PC-9 (cell line): Measurements from ENCODE around the gene PARP15. TPM values are rescaled to one million over a fixed set of nuclear protein-coding genes. Genes with fewer than 3 reads are reported as not detected.

Experiments
- BruUV-seq: library from RNA; stranded (reverse); fragments of 400-500 nt; replicated peaks from 2 replicates; lab custom pipeline; 2021; lab: Mats Ljungman, UMichigan
- CTCF ChIA-PET: fragments of 300-600 bp; sonication (Branson Sonifier 250); formaldehyde crosslinking; loops from one replicate; lab custom pipeline; 2022; ENCODE audit warnings: antibody characterized with exemption; lab: Charles Lee
- POLR2A ChIA-PET: fragments of 300-600 bp; sonication (Branson Sonifier 250); formaldehyde crosslinking; loops from one replicate; lab custom pipeline; 2022; ENCODE audit warnings: antibody characterized with exemption; ENCODE audit not compliant: unreplicated experiment; lab: Charles Lee
- DNase-seq, 2 experiments: peaks; one replicate each; pipeline versions ENCODE4 v3.0.0 to v3.0.0-alpha.2; 2015 to 2022; ENCODE audit warnings: mixed read lengths in 1 of 2
- H2AFZ ChIP-seq: fragments of 200-600 bp; sonication (generic); 2 replicates; pipeline ENCODE4 v1.8.1; 2017; ENCODE audit warnings: antibody characterized with exemption
- H3F3A ChIP-seq: fragments of 200-600 bp; sonication (generic); 2 replicates; pipeline ENCODE4 v1.8.1; 2017; ENCODE audit warnings: antibody characterized with exemption, mild to moderate bottlenecking, low read depth; ENCODE audit not compliant: insufficient read depth
- H3K27ac ChIP-seq: fragments of 200-600 bp; sonication (generic); 2 replicates; pipeline ENCODE4 v1.6.1; 2016; ENCODE audit warnings: mixed run types
- H3K27me3 ChIP-seq: fragments of 200-600 bp; sonication (generic); 2 replicates; pipeline ENCODE4 v1.6.1; 2016; ENCODE audit warnings: low read depth, mixed run types; ENCODE audit not compliant: insufficient read depth
- H3K36me3 ChIP-seq: fragments of 200-600 bp; sonication (generic); 2 replicates; pipeline ENCODE4 v1.6.1; 2016; ENCODE audit warnings: low read depth, mixed run types
- H3K4me1 ChIP-seq: fragments of 200-600 bp; sonication (generic); replicated peaks from 2 replicates; pipeline ENCODE4 v1.6.1; 2016; ENCODE audit warnings: mixed run types; ENCODE audit not compliant: insufficient read depth
- H3K4me2 ChIP-seq: fragments of 200-600 bp; sonication (generic); 2 replicates; pipeline ENCODE4 v1.6.1; 2017; ENCODE audit warnings: mixed run types
- H3K4me3 ChIP-seq: fragments of 200-600 bp; sonication (generic); 2 replicates; pipeline ENCODE4 v1.6.1; 2016; ENCODE audit warnings: mixed run types
- H3K79me2 ChIP-seq: fragments of 200-600 bp; sonication (generic); 2 replicates; pipeline ENCODE4 v1.6.1; 2017; ENCODE audit warnings: low read depth, mixed run types
- H3K9me2 ChIP-seq: fragments of 200-600 bp; sonication (generic); 2 replicates; pipeline ENCODE4 v1.8.1; 2017; ENCODE audit warnings: mild to moderate bottlenecking; ENCODE audit not compliant: insufficient read depth
- H3K9me3 ChIP-seq: fragments of 200-600 bp; sonication (generic); 2 replicates; pipeline ENCODE4 v1.8.1; 2016; ENCODE audit warnings: low read depth; ENCODE audit not compliant: insufficient read depth
- H4K20me1 ChIP-seq: fragments of 200-600 bp; sonication (generic); 2 replicates; pipeline ENCODE4 v1.8.1; 2017; ENCODE audit not compliant: insufficient read depth
- CTCF ChIP-seq: fragments of 200-600 bp; sonication (generic); conservative IDR thresholded peaks from 2 replicates; pipeline ENCODE4 v1.6.1; 2017; ENCODE audit warnings: mixed run types, antibody characterized with exemption, mild to moderate bottlenecking, moderate library complexity
- EZH2 ChIP-seq: fragments of 200-600 bp; sonication (generic); IDR thresholded peaks from 2 replicates; pipeline ENCODE4 v1.8.0; 2017; ENCODE audit warnings: antibody characterized with exemption, low read depth
- intact Hi-C: fragments of 100-400 bp; cut with micrococcal nuclease; formaldehyde crosslinking; loops from one replicate; pipeline ENCODE4 v1.10.0; 2022; ENCODE audit not compliant: unreplicated experiment
- total RNA-seq: library from RNA; stranded (reverse); gene quantifications from 2 replicates; pipeline ENCODE4 v1.2.3, GENCODE V29; 2021

The PARP15 gene
- total RNA-seq, 1 experiment from 2014 or later: 0.07 TPM

GRCh38 chr3:122619040-122619439, 41.6 kb downstream of the PARP15 start:
- H3K27ac ChIP-seq: no peak overlapping the region
- ChIA-PET CTCF (no interaction called here), POLR2A (no interaction called here)
- intact Hi-C loops: no loop called here
- H3K4me3 ChIP-seq: no peak overlapping the region
- H3K4me1 ChIP-seq: no peaks in the 10 kb centered on the region
- H4K20me1 ChIP-seq: no peaks in the 10 kb centered on the region
- TF ChIP-seq EZH2: no peak
- no peak for TF ChIP-seq CTCF
- H2AFZ ChIP-seq: no peak overlapping the region; the same call in 1 of the 2 replicates
- no peaks in the 10 kb centered on the region for H3F3A ChIP-seq
- H3K9me3 ChIP-seq: no peaks in the 10 kb centered on the region
- BruUV-seq: no TSS peak
- H3K79me2 ChIP-seq: no peaks in the 10 kb centered on the region
- no peak overlapping the region for H3K4me2 ChIP-seq
- no peak for DNase-seq
- H3K27me3 ChIP-seq: no peaks in the 10 kb centered on the region
- no peaks in the 10 kb centered on the region for H3K36me3 ChIP-seq
- no peaks in the 10 kb centered on the region for H3K9me2 ChIP-seq

GRCh38 chr3:122620399-122620798, 42.9 kb downstream of the PARP15 start:
- no TSS peak for BruUV-seq
- Histone ChIP-seq H3K9me3 (no peaks in the 10 kb centered on the region), H3K9me2 (no peaks in the 10 kb centered on the region), H3K36me3 (no peaks in the 10 kb centered on the region), H3K27me3 (no peaks in the 10 kb centered on the region), H2AFZ (no peak overlapping the region), H3F3A (no peaks in the 10 kb centered on the region), H3K4me1 (no peaks in the 10 kb centered on the region), H3K79me2 (no peaks in the 10 kb centered on the region), H3K27ac (no peak overlapping the region), H4K20me1 (no peaks in the 10 kb centered on the region), H3K4me2 (no peak overlapping the region), H3K4me3 (no peak overlapping the region)
- DNase-seq: no peak
- POLR2A ChIA-PET: interaction anchor here (0.6 kb wide), 2 partner anchors 10 to 644 kb away, joined by 3 read pairs; no protein-coding TSS in a partner anchor
- intact Hi-C loops: no loop called here
- TF ChIP-seq CTCF: no peak
- TF ChIP-seq EZH2: no peak
- CTCF ChIA-PET: no interaction called here

- Histone ChIP-seq H3F3A (no peaks in the 10 kb centered on the region), H3K4me3 (no peak overlapping the region), H2AFZ (no peak overlapping the region), H3K27me3 (no peaks in the 10 kb centered on the region), H3K4me2 (no peak overlapping the region), H3K4me1 (no peaks in the 10 kb centered on the region), H3K79me2 (no peaks in the 10 kb centered on the region), H3K9me2 (no peaks in the 10 kb centered on the region), H3K9me3 (no peaks in the 10 kb centered on the region), H3K36me3 (no peaks in the 10 kb centered on the region), H4K20me1 (no peaks in the 10 kb centered on the region), H3K27ac (no peak overlapping the region)
- DNase-seq: no peak
- POLR2A ChIA-PET: interaction anchor here (0.6 kb wide), 1 partner anchor 9 kb away, joined by 4 read pairs; no protein-coding TSS in a partner anchor
- no TSS peak for BruUV-seq
- TF ChIP-seq EZH2 (no peak), CTCF (no peak)
- intact Hi-C loops: no loop called here
- CTCF ChIA-PET: no interaction called here
Observed at GRCh38 chr3:122621112-122621511, 43.7 kb downstream of the PARP15 start.
